Loucy (cell line): Measurements from ENCODE around the gene THSD7A.

Experiments used
- EZH2phosphoT487 ChIP-seq: fragments of 200-600 bp; IDR thresholded peaks from 2 replicates; pipeline ENCODE4 v1.6.1; 2018; ENCODE audit warnings: antibody characterized with exemption, mild to moderate bottlenecking, moderate library complexity, borderline replicate concordance
- TF ChIP-seq, protein P1 (sequence below): fragments of 200-600 bp; sonication (generic); conservative IDR thresholded peaks from 2 replicates; pipeline ENCODE4 v1.5.1; 2014; ENCODE audit warnings: mild to moderate bottlenecking, antibody characterized with exemption, low read length

DNA sequence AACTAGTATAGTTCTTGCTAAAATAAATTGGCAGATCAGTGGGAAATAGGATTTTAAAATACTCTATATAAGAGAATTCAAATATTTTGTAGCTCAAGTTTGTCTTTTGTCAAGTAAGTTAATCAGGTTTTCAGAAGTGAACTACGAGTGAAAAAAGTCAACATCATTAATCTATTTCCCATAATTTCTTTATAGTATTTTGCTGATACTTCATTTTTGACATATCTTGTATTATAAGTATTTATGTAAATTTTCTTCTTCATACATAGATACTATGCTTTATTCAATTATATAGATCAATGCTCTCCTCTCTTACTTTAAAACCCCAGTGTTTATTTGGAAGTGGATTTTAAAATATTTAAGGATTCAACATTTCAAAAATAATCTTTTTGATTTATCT is 360.7 kb downstream of the THSD7A start:
- TF ChIP-seq, protein P1, sequence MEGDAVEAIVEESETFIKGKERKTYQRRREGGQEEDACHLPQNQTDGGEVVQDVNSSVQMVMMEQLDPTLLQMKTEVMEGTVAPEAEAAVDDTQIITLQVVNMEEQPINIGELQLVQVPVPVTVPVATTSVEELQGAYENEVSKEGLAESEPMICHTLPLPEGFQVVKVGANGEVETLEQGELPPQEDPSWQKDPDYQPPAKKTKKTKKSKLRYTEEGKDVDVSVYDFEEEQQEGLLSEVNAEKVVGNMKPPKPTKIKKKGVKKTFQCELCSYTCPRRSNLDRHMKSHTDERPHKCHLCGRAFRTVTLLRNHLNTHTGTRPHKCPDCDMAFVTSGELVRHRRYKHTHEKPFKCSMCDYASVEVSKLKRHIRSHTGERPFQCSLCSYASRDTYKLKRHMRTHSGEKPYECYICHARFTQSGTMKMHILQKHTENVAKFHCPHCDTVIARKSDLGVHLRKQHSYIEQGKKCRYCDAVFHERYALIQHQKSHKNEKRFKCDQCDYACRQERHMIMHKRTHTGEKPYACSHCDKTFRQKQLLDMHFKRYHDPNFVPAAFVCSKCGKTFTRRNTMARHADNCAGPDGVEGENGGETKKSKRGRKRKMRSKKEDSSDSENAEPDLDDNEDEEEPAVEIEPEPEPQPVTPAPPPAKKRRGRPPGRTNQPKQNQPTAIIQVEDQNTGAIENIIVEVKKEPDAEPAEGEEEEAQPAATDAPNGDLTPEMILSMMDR = no peak
- no peak for TF ChIP-seq EZH2phosphoT487
